KG1 (cell line): ENCODE measurements around the gene MAP1S.
"Not testable (repeated sequence)": the region's sequence is repeated elsewhere in the genome, so short reads cannot be mapped to it uniquely, and the experiment has no call there.

ENCODE experiments used
- DNase-seq: peaks from one replicate; lab custom pipeline; 2025; lab: John Stamatoyannopoulos, UW

Gene MAP1S

DNA sequence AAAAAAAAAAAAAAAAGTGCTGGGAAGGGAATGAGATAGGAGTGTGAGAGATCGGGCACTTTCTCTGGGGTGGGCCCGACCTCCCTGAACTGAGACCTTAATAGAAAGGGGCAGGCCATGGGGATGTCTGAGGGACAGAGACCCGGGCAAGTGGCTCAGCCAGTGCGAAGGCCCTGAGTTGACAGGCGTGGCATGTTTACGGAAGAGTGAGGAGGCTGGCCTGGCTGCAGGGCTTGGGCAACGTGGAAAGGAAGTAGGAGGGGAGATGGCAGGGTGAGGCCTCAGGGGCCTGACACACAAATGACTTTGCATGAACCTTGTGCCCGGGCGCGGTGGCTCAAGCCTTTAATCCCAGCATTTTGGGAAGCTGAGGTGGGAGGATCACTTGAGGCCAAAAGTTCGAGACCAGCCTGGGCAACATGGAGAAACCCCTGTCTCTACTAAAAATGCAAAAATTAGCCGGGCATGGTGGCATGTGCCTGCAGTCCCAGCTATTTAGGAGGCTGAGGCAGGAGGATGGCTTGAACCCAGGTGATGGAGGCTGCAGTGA is 45.9 kb downstream of the MAP1S start:
- no peak for DNase-seq

DNA sequence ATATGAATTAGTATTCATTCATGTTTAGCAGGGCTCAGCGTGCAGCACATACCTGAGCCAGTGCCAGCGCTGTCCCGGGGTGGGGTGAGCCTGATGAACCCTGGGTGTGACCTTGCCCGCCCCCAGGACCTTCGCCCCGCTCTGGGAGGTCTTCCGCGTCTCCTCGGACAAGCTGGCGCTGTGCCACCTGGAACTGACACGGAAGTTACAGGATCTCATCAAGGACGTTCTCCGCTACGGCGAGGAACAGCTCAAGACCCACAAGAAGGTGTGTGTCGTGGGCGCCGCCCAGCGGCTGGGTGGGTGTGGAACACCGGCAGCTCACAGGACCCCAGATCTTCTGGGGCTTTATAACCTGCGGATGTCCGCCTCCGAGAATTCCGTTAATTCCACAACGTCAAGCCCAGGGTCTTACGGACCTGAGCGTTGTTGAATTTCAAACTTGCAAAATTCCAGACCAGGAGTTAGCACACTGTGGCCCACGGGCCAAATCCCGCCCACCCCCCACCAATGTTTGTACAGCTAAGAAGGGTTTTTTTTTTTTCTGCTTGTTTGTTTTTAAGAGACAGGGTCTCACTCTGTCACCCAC is 47.4 kb downstream of the MAP1S start:
- no peak for DNase-seq

DNA sequence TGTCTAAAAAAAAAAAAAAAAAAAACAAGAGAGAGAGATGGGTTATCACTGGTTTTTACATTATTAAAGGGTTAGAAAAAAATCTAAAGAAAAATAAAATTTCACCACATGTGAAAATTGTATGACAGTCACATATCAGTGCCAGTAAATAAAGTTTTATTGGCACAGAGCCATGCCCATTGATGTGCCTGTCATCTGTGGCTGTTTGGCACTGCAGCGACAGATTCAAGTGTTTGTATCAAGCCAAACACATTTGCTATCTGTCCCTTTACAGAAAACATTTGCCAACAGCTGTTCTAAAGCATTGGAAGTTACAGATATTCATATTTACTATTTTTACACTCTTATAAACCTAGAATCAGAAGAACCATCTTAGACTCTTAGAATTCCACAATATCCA is 48.3 kb downstream of the MAP1S start:
- DNase-seq = no peak

- no peak for DNase-seq
Observed at GRCh38 chr19:17770613-17771012, 51.3 kb downstream of the MAP1S start.

- no peak for DNase-seq
Observed at GRCh38 chr19:17772172-17772571, 52.9 kb downstream of the MAP1S start.

GRCh38 chr19:17775245-17775927 is 56.1 kb downstream of the MAP1S start:
- DNase-seq = peak; percentile 54

- no peak for DNase-seq
Observed at GRCh38 chr19:17775991-17776803, 56.9 kb downstream of the MAP1S start.

DNA sequence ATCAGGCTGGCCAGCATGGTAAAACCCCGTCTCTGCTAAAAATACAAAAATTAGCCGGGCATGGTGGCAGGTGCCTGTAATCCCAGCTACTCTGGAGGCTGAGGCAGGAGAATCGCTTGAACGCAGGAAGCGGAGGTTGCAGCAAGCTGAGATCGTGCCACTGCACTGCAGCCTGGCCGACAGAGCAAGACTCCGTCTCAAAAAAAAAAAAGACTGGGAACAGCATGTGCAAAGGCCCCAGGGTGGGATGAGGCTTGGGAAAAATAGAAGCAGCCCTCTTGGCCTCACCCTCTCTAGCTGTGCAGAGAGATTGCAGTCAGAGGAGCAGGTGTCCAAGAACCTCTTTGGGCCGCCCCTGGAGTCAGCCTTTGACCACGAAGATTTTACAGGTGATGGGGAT is 58.6 kb downstream of the MAP1S start:
- DNase-seq = not testable (repeated sequence)

- no peak for DNase-seq
Observed at GRCh38 chr19:17778251-17778967, 59.1 kb downstream of the MAP1S start.

GRCh38 chr19:17778968-17779929 is 60.0 kb downstream of the MAP1S start:
- DNase-seq = no peak

DNA sequence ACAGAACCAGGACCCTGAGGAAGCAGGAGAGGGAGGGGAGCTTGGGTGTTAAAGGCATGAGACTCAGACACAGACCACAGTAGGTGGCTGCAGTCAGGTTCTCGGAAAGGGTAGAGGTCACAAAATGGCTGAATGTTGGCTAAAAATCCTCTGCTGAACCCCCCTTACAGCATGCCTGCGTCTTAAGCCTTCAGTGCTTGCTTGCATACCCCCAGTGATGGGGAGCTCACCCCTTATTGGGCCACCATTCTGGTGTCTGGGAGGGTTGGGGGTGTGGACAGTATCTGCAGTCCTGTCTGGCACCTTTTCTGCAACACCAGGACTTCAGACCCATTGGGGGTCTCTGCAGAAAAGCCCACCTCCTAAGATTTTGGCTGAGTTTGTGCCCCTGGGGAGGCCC is 61.5 kb downstream of the MAP1S start:
- DNase-seq = no peak

DNA sequence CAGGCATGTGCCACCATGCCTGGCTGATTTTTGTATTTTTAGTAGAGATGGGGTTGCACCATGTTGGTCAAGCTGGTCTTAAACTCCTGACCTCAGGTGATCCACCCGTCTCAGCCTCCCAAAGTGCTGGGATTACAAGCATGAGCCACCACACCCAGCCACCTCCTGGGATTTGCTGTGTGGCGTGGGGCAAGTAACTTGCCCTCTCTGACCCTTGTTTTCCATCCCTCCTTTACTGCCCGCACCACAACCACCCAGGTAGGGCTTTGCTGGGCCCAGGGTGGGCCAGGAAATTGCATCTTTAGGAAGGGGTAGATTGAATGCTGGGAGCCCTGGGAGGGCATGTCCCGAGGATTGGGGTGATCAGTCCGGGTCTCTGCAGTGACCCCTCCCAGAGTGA is 64.4 kb downstream of the MAP1S start:
- not testable (repeated sequence) for DNase-seq
